GM18909 (cell line): ENCODE results near the gene FRG2C.
"Not testable (repeated sequence)": the region's sequence is repeated elsewhere in the genome, so short reads cannot be mapped to it uniquely, and the experiment has no call there.

Experiments
- ATAC-seq: cut with Tn5 transposase; IDR thresholded peaks from one replicate; pipeline ENCODE4 v1.9.1; 2021; ENCODE audit warnings: mild to moderate bottlenecking; ENCODE audit not compliant: unreplicated experiment, poor library complexity

The FRG2C gene

DNA sequence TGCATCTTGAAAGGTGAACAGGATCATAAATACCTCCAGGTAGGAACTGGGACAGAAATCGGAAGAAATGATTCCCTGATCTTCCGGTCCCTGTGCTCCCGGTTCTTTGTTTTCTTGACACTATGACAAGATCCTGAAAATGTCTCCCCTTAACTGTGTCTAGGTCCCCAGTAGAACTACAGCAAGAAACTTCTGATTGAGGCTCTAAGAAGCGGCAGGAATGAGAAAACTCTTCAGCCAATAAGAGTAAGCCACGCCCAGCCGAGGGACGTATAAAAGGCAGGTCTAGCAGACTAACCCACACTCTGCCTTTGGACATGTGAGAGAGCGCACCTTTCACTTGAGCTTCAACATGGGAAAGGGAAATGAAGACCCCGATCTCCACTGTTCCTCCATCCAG, at the start of gene FRG2C:
FRG2C (plus strand) TSS at position 301 of the 400 bp plus-strand sequence; CDS start at position 353, 52 bp downstream.
- not testable (repeated sequence) for ATAC-seq

DNA sequence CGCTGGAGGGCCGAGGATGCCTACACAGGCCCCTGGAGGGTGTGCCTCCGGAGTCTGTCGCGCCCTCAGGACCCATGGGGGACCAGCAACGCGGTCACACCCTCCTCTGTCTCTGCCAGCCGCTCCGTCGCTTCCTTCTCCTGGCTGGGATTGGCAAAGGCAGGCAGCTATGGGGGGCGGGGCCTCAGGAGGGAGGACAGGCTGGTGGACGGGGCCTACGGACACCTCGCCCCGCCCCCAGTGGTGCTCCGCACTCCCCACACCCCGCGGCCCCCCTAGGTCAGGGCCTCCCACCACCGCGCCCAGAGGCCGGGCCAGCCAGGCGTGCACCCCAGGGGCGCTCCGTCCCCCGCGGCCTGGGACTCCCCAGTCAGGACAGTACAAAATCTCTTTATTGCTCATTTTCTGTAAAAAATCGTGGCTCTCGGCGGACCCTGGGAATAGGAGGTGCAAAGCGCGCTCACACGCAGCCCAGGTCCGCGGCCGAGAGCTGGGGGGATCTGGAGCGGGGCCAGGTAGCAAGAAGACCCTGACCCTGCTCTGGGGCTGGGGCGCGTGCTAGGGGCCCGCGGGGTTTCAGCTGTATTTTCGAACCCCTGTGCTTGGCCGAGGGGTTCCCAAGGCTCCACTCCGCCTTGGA, 45.3 kb upstream of the FRG2C start:
- ATAC-seq = not testable (repeated sequence)

DNA sequence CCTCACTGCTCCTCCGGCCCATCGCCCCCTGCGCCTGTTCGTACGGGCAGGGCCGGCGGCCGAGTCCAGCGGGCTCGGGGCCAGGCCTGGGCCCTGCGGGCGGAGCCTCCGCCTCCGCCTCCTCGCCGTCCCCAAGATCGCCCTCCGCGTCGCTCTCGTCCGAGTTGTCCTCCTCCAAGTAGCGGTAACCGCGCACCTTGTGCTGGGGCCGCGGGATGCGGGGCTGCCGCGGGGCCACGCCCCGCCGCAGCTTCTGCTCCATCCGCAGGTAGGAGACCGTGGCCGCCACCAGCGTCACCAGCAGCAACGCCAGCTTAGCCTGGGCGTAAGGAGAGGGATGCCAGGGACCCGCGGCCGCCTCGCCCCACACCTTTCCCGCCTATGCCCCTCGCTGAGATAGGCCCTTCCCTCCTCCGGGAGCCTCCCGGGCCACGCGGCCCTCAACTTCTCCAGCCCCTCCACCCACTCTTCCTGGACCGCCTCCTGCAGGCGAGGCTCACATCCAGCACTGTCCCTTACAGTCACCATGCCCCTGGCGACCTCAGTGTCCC, 44.6 kb upstream of the FRG2C start:
- not testable (repeated sequence) for ATAC-seq

DNA sequence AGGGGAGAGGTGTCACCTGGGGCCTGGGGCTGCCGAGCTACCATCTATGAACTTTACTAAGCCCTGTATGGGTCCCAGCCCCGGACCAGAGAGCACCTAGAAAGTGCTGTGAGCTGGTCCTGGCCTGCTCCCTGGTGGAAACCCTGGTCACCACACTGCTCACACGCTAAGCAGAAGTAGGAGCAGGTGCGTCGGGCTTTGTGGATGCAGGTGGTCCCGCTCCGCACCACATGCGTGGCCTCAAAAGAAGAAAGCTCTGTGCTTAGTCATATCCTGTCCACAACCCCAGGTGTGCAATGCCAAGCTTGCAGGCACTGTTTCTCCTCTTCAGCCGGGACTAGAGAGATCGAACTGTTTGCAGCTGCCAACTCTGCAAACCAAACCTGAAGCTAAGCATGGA, 42.4 kb upstream of the FRG2C start:
- ATAC-seq = not testable (repeated sequence)

DNA sequence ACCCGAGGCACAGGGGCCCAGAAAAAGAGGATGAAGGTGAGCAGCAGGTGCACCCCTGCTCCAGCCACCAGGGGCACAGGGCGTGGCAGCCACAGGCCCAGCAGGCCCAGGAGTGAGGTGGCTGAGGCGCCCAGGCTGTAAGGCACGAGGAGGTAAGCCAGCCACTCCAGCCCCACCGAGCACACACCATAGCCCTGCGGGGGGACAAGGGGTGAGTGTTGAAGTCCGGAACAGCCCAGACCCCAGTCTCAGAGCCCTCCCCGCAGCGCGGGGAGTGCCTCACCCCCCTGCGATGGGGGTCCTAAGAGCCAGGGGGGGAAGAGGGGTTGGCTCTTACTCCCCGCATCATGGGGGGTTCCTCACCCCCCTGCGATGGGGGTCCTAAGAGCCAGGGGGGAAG, 40.5 kb upstream of the FRG2C start:
- ATAC-seq = not testable (repeated sequence)

DNA sequence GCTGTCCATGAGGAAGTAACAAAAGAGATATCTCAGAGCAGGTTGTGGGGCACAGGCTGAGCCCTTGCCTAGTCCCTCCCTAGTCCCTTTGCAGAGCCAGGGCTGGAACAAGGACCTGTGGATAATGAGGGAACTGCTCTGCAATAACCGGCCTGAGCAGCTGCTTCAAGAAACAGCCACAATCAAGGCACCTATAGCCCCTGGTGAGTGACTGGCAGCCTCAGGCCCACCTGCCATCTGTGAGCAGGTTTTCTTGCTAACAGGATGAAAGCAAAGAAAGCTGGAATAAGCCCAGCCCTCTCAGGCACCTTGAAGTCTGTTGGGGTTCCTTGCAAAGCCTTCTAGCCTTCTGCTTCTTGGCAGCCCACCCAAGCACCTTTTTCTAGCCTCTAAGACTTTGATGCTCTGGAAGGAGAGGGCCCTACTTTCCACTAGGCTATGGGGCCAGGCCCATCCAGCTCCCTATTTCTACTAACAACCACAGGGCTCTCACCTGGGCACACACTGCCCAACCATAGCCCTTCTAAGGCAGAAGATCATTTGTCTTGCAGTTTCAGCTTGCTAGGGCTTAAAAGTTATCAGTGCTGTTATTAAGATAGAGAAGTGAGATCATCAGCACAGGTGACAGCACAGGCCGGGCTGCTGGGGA, 33.1 kb upstream of the FRG2C start:
- not testable (repeated sequence) for ATAC-seq

DNA sequence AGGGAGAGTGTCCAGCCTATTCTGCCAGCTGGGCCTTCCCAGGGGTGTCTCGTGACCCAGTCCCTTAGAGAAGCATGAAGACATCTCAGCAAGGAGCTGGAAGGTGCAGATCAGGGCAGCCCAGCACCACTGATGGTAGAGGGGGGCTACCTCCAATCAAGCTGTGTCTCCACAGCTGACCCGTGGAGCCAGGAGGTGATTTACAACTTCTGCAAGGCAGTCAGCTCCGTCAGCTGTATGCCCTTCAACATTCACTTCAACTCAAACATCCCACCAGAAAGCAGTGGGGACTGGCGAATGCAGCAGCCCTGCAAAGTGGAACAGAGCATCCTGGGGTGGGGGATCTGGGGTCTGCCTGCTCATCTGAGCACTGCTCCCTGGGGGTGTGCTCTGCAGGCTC, 32.6 kb upstream of the FRG2C start:
- no peak for ATAC-seq

DNA sequence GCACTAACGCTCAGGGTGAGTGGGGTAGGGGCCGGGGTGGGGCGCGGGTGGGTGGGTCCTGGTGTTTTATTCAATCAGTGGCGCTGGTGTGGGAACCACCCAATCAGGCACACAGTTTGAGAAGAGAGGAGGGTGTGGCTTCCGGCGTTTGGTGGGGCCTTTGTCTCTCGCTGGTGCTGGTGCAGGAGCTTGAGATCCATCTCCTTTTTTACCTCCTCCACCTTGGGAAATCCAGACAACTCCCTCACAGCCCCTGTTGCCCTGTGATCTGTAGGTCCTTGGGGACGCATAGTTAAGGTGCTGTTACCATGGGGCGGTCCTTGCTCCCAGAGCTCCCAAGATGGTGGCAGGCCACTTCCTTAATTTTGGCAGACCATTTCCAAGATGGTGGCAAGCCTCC, 25.2 kb upstream of the FRG2C start:
- not testable (repeated sequence) for ATAC-seq

DNA sequence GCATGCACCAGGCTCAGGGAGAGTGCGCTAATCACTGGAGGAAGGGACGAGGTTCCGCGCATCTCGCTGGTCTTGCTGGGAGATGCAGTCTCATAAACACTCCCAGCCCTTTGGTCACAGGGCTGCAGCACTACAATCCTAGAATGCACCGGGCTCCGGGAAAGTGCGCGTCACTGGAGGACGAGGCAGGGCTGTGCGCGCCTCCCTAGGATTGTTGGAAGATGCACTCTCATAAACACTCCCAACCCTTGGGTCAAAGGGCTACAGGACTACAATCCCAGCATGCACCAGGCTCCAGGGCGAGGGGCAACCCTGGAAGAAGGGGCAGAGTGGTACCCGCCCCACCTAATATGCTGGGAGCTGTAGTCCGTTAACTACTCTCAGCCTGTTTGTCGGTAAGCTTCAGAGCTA, 23.0 kb upstream of the FRG2C start:
- not testable (repeated sequence) for ATAC-seq

DNA sequence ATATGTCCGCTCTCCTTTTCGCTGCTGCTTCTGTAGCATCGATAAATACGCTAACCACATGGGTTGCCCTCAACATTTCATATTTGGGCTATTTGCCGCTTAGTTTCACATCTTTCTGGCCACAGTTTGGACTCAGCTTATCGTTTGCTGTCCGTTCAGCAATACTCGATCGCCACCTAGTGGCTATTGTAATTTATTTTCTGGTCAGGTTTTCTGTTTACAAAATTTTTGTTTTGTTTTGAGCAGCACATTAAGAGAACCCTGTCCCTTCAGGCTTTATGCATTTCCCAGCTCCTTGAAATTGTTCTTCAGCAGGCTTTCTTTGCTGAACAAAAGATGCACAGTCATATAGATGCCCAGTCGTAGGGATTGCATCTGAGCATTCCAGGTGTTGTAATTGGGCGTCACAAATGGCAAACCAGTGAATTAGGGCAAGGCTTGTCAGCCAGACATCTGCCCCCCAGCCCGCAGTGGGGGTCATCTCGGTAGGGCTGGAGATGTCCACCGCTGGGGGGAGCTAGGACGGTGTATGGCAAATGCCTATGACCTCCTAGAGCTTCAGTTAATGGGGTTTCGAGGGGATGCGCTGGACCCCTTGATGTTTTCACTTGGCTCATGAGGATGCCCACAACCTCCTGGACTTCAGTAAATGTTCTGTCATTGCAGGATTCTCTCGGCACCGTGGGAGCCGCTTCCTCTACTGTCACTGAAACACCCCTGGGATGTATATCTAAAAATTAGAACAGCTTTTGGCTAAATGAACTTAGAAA, 20.9 kb upstream of the FRG2C start:
- ATAC-seq = not testable (repeated sequence)

DNA sequence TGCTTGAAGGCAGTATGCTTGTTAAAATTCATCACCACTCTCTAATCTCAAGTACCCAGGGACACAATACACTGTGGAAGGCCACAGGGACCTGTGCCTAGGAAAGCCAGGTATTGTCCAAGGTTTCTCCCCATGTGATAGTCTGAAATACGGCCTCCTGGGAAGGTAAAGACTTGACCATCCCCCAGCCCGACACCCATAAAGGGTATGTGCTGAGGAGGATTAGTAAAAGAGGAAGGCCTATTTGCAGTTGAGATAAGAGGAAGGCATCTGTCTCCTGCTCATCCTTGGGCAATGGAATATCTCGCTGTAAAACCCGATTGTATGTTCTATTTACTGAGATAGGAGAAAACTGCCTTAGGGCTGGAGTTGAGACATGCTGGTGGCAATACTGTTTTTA, 18.6 kb upstream of the FRG2C start:
- ATAC-seq = not testable (repeated sequence)

DNA sequence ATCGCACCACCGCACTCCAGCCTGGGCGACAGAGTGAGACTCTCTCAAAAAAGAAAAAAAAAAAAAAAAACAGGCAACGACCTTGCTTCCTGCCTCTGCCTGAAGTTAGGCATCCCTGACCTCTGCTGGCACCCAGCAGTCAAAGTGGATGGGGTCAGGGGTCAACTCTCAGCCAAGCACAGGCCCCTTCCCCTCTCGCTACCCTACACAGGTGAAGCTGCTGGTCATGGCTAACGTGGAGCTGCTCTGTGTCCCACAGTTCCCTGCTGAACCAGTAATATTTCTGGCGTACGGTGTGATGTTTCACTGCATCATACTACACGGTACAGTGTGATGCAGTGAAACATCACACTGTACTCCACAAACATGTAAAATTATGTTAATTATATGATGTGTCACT, 13.9 kb upstream of the FRG2C start:
- ATAC-seq = no peak

DNA sequence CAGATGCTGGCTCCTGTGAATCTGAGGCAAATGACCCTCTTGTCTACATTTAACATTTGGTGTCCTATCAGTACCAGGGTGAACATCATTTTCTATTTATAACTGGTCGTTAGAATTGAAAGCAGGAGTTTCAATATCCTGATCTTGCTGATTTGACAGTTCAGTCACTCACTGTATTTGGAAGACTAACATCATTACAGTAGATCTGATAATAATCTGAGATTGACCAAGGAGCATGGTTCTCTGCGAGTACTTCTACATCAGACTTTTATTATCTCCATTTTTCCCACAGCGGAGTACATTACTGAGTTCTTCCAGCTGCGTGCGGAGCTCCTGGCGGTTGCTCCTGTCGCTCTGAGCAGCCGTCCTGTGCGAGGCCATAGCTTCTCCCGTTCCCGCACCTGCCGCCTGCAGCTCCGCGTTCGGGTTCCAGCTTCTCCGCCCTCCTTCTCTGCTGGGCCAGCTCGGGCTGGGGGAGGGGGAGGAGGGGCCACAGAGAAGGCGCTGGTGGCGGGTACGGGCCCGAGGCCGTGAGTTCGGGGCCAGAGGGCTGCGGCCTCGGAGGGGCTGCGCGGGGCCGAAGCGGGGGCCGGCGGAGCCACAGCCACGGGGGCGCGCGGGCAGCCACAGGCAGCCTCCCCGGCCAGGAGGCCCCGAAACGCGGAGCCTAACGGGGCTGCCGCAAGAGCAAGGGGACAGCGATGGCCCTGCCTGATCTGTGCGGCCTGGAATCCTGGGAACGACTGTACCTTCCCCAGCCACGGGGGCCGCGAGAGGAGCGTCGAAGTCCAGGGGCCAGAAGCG, 8.8 kb upstream of the FRG2C start:
- not testable (repeated sequence) for ATAC-seq

DNA sequence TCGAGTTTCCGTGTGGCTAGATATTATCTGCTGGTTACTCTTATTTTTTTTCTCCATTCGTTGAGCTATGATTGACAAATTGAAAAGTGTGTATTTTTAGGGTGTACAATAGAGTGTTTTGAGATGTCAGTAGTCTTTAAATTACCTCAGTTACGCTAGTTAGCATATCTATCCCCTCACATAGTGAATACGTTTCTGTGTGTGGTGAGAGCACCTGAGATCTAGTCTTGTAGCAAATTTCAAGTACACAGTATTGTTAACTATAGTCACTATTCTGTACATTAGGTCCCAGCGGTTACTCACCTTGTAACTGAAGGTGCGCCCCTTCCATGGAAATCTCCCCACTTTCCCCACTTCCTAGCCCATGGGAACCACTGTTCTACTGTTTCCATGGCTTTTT, 8.2 kb upstream of the FRG2C start:
- ATAC-seq = not testable (repeated sequence)

DNA sequence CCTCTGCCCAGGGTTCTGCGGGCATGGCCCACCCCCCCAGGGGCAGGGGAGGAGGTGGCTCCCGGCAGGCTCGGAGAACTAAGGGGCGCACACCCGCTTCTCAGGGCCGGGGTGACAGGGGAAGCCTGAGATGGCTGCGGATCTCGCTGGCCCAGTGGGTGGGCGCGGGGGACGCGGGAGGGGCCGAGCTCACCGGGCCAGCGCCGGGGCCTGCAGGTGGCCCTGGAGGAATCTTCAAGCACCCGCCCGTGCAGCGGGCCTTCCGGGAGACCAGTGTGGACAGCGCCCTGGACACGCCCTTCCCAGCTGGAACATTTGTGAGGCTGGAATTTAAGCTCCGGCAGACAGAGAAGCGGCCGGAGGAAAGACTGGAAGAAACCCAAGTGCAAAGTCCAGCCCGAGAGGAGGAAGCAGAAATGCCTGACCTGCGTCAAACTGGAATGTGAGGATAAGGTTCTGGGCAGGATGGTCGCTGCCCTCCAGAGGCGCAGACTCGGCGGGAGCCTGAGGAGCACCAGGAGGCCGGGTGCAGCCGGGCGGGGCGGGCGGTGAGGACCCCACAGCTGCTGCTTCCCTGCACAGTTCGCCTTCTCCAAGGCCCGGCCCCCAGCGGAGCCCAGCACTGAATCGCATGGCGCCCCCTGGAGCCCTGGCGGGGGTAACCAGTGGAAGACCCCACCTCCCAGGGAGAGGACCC, 5.6 kb upstream of the FRG2C start:
- ATAC-seq = not testable (repeated sequence)

DNA sequence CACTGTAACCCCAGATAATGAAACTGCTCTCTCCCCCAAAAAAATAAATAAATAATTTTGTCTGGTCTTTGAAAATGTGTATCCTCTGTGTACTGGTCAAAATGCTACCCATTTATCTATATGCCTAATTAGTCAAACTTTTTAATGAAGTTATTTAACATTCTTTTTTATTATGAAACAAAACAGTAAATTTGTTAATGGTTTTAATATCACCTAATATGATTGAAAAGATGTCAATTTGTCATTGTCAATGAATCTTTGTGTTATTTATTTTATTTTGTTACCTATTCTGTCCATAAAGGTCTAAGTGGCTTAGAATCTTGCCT, 5.1 kb upstream of the FRG2C start:
- not testable (repeated sequence) for ATAC-seq

DNA sequence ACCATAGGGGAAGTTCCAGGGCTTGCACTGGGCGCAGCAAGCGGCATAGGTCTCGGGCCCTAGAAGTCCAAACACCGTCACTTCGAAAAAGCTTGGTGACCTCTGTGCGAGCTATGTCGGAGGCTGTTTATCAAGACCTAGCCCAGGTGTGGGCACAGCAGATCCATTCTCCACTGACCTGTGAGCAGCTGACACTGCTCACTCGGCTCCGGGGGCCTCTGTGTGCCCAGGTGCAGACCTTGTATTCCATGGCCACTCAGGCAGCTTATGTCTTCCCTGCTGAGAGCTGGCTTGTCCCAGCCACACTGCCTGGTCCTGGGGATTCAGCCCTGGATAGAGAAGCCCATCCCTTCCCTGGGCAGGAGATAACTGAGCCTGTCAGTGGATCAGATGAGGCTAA, 1.5 kb downstream of the FRG2C start:
- not testable (repeated sequence) for ATAC-seq

DNA sequence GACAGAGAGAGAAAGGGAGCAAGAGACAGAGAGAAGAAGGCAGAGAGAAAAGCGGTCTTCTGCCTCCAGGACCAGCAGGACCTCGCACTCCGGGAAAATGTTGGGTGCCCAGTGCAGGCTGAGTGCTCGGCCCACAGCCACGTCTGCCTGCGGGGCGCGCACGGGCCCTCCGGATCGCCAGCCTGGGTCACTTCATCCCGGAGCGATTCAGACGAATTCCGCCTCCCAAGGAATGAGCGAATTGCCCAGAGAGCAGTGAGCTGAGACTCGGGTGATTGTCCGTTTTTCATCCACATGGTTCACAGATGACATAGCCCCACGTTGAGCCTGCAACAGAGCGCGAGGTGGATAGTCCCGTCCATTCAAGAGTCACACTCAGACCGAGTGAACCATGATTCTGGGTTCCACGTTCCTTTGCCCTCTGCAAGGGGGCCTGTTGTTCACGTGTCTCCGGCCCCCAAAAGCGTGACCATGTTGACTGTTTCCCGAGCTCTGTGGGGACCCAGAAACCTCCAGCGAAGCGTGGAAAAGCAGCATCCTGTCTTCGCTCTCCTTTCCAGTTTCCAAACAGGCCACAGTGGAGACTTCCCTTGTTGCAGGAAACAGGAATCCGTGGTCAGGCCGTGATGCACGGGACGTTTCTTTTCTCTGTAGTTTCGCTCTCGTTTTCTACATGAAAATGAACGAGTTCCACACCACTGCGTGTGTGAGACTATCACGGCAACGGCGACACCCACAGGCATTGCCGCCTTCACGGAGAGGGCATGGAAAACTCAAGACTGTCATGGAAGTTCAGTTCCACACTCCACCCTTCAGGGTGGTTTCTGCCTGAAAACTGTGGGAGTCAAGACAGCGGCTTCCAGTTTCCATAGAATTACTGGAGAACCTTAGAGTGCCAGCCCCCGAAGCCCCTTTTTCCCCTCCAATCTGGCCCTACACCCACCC, 3.9 kb downstream of the FRG2C start:
- not testable (repeated sequence) for ATAC-seq
